T1000 (cell line): ENCODE results near the gene BMP5.

Experiments
- DNase-seq: peaks from one replicate; lab custom pipeline; 2025; ENCODE audit warnings: mixed read lengths; lab: John Stamatoyannopoulos, UW

The BMP5 gene

GRCh38 chr6:55872866-55873265 is 2.5 kb downstream of the BMP5 start:
- DNase-seq, result no peak

- DNase-seq, result no peak
Observed at GRCh38 chr6:55870181-55870813, 5.1 kb downstream of the BMP5 start.

- no peak for DNase-seq
Observed at GRCh38 chr6:55869674-55870073, 5.7 kb downstream of the BMP5 start.

GRCh38 chr6:55868771-55869479 is 6.5 kb downstream of the BMP5 start:
- DNase-seq, result peak; percentile 76

GRCh38 chr6:55868176-55868575 is 7.2 kb downstream of the BMP5 start:
- DNase-seq, result no peak

- no peak for DNase-seq
Observed at GRCh38 chr6:55866128-55866527, 9.3 kb downstream of the BMP5 start.

GRCh38 chr6:55853008-55854001 is 22.1 kb downstream of the BMP5 start:
- DNase-seq, result no peak

GRCh38 chr6:55841341-55841740 is 34.0 kb downstream of the BMP5 start:
- DNase-seq, result no peak

- no peak for DNase-seq
Observed at GRCh38 chr6:55839080-55839479, 36.3 kb downstream of the BMP5 start.

- DNase-seq, result no peak
Observed at GRCh38 chr6:55836945-55837344, 38.4 kb downstream of the BMP5 start.

GRCh38 chr6:55836481-55836880 is 38.9 kb downstream of the BMP5 start:
- no peak for DNase-seq

- no peak for DNase-seq
Observed at GRCh38 chr6:55835220-55835619, 40.2 kb downstream of the BMP5 start.

- DNase-seq, result no peak
Observed at GRCh38 chr6:55833284-55833683, 42.1 kb downstream of the BMP5 start.

GRCh38 chr6:55827818-55828522 is 47.4 kb downstream of the BMP5 start:
- no peak for DNase-seq

GRCh38 chr6:55826941-55827340 is 48.4 kb downstream of the BMP5 start:
- no peak for DNase-seq

- peak; percentile 35 for DNase-seq
Observed at GRCh38 chr6:55825402-55826051, 49.9 kb downstream of the BMP5 start.

GRCh38 chr6:55822815-55823214 is 52.6 kb downstream of the BMP5 start:
- no peak for DNase-seq

- DNase-seq, result no peak
Observed at GRCh38 chr6:55822005-55822404, 53.4 kb downstream of the BMP5 start.

- DNase-seq, result no peak
Observed at GRCh38 chr6:55820696-55821095, 54.7 kb downstream of the BMP5 start.

- no peak for DNase-seq
Observed at GRCh38 chr6:55819811-55820210, 55.6 kb downstream of the BMP5 start.

- DNase-seq, result no peak
Observed at GRCh38 chr6:55818482-55818881, 56.9 kb downstream of the BMP5 start.
